GM12891 (cell line): ENCODE results near the gene PPP6C.

ENCODE experiments used
- PAX5 ChIP-seq: IDR thresholded peaks from 2 replicates; pipeline ENCODE4 v1.6.1; 2011; ENCODE audit warnings: low read length, moderate library complexity, mild to moderate bottlenecking; ENCODE audit not compliant: insufficient read depth, severe bottlenecking
- POLR2A ChIP-seq: IDR thresholded peaks from 2 replicates; pipeline ENCODE4 v1.6.1; 2011; ENCODE audit warnings: low read depth, low read length, control low read depth
- POLR2AphosphoS5 ChIP-seq: IDR thresholded peaks from 2 replicates; pipeline ENCODE4 v1.6.1; 2011; ENCODE audit warnings: low read depth, low read length, control low read depth
- POU2F2 ChIP-seq: IDR thresholded peaks from 2 replicates; pipeline ENCODE4 v1.6.1; 2011; ENCODE audit warnings: low read depth, mild to moderate bottlenecking, control low read depth, low read length, moderate library complexity
- SPI1 ChIP-seq: IDR thresholded peaks from 2 replicates; pipeline ENCODE4 v1.6.1; 2011; ENCODE audit warnings: low read depth, low read length, control low read depth
- TAF1 ChIP-seq: IDR thresholded peaks from 2 replicates; pipeline ENCODE4 v1.6.1; 2011; ENCODE audit warnings: low read depth, low read length, control low read depth

GRCh38 chr9:125125523-125125922 is 64.1 kb downstream of the PPP6C start:
- TF ChIP-seq POLR2AphosphoS5 (no peak), TAF1 (no peak), POLR2A (no peak), SPI1 (no peak), PAX5 (no peak), POU2F2 (no peak)
